GM23338 (cell line): Measurements from ENCODE around the gene FGF21. TPM values are rescaled to one million over a fixed set of nuclear protein-coding genes. Genes with fewer than 3 reads are reported as not detected.

Source experiments
- ATAC-seq: fragments of 200-7000 bp; cut with Tn5 transposase; 3 replicates; pipeline ENCODE4 v1.9.1; 2020
- DNase-seq: peaks from one replicate; pipeline ENCODE4 v3.0.0-alpha.2; 2015; ENCODE audit warnings: low spot score
- H2AFZ ChIP-seq: fragments of 200-600 bp; sonication (generic); 2 replicates; pipeline ENCODE4 v1.8.0; 2016; ENCODE audit warnings: antibody characterized with exemption, mild to moderate bottlenecking, moderate library complexity
- H3F3A ChIP-seq: fragments of 200-600 bp; sonication (generic); replicated peaks from 2 replicates; pipeline ENCODE4 v1.8.0; 2017; ENCODE audit warnings: antibody characterized with exemption, mixed run types, low read depth
- H3K27ac ChIP-seq: fragments of 200-600 bp; sonication (generic); 2 replicates; pipeline ENCODE4 v1.6.1; 2016; ENCODE audit warnings: low read depth
- H3K27me3 ChIP-seq: fragments of 200-600 bp; sonication (generic); 2 replicates; pipeline ENCODE4 v1.8.0; 2016; ENCODE audit warnings: mild to moderate bottlenecking, mixed run types, moderate library complexity; ENCODE audit not compliant: insufficient read depth
- H3K36me3 ChIP-seq: fragments of 200-600 bp; sonication (generic); 2 replicates; pipeline ENCODE4 v1.8.0; 2016; ENCODE audit warnings: mild to moderate bottlenecking; ENCODE audit not compliant: insufficient read depth
- H3K4me1 ChIP-seq: fragments of 200-600 bp; sonication (generic); 2 replicates; pipeline ENCODE4 v1.8.0; 2016; ENCODE audit warnings: mild to moderate bottlenecking, moderate library complexity; ENCODE audit not compliant: insufficient read depth
- H3K4me2 ChIP-seq: fragments of 200-600 bp; sonication (generic); 2 replicates; pipeline ENCODE4 v1.7.1; 2017; ENCODE audit warnings: mixed run types
- H3K4me3 ChIP-seq: fragments of 200-600 bp; sonication (generic); 2 replicates; pipeline ENCODE4 v1.6.1; 2016; ENCODE audit warnings: mixed run types
- H3K79me2 ChIP-seq: fragments of 200-600 bp; sonication (generic); replicated peaks from 2 replicates; pipeline ENCODE4 v1.8.0; 2017; ENCODE audit warnings: mild to moderate bottlenecking; ENCODE audit not compliant: insufficient read depth
- H3K9me2 ChIP-seq: fragments of 200-600 bp; sonication (generic); 2 replicates; pipeline ENCODE4 v1.8.0; 2017; ENCODE audit not compliant: insufficient read depth
- H4K20me1 ChIP-seq: fragments of 200-600 bp; sonication (generic); replicated peaks from 2 replicates; pipeline ENCODE4 v1.8.0; 2017; ENCODE audit warnings: mild to moderate bottlenecking; ENCODE audit not compliant: insufficient read depth
- H3K27ac Mint-ChIP-seq: 2 replicates; pipeline ENCODE4 v1.8.0; 2020; ENCODE audit warnings: inconsistent platforms, mild to moderate bottlenecking, moderate library complexity, mixed read lengths
- H3K27me3 Mint-ChIP-seq: 3 replicates; pipeline ENCODE4 v1.8.0; 2022; ENCODE audit warnings: low read depth, mild to moderate bottlenecking, moderate library complexity, mixed read lengths, inconsistent platforms; ENCODE audit not compliant: insufficient read depth, poor library complexity
- H3K36me3 Mint-ChIP-seq: 3 replicates; pipeline ENCODE4 v1.8.0; 2021; ENCODE audit warnings: low read depth, mild to moderate bottlenecking, inconsistent platforms, moderate library complexity, mixed read lengths
- H3K4me1 Mint-ChIP-seq: 3 replicates; pipeline ENCODE4 v1.8.0; 2020; ENCODE audit warnings: mild to moderate bottlenecking, inconsistent platforms, mixed read lengths
- H3K4me3 Mint-ChIP-seq: 3 replicates; pipeline ENCODE4 v1.8.0; 2021; ENCODE audit warnings: moderate library complexity, mild to moderate bottlenecking, inconsistent platforms, mixed read lengths
- H3K9me3 Mint-ChIP-seq: 3 replicates; pipeline ENCODE4 v1.8.0; 2020; ENCODE audit warnings: moderate library complexity, mild to moderate bottlenecking, inconsistent platforms, mixed read lengths
- CREB1 ChIP-seq: fragments of 250-450 bp; sonication (Bioruptor Pico); IDR thresholded peaks from 2 replicates; pipeline ENCODE4 v1.5.0; 2020; ENCODE audit warnings: low read depth, mild to moderate bottlenecking, moderate library complexity
- EZH2 ChIP-seq: fragments of 200-600 bp; sonication (generic); IDR thresholded peaks from one replicate; pipeline ENCODE4 v1.8.0; 2017; ENCODE audit warnings: antibody characterized with exemption, mild to moderate bottlenecking, low read depth; ENCODE audit not compliant: unreplicated experiment
- EZH2phosphoT487 ChIP-seq: fragments of 200-600 bp; sonication (generic); IDR thresholded peaks from one replicate; pipeline ENCODE4 v1.8.1; 2018; ENCODE audit warnings: antibody characterized with exemption; ENCODE audit not compliant: unreplicated experiment
- JUNB ChIP-seq: IDR thresholded peaks from one replicate; pipeline ENCODE4 v1.6.1; 2016; ENCODE audit warnings: antibody characterized with exemption; ENCODE audit not compliant: unreplicated experiment
- NANOG ChIP-seq: IDR thresholded peaks from 2 replicates; pipeline ENCODE4 v1.6.1; 2016; ENCODE audit warnings: antibody characterized with exemption, borderline replicate concordance
- POLR2AphosphoS5 ChIP-seq: IDR thresholded peaks from 2 replicates; pipeline ENCODE4 v1.6.1; 2016; ENCODE audit warnings: antibody characterized with exemption, low read depth
- STAT1 ChIP-seq: IDR thresholded peaks from one replicate; pipeline ENCODE4 v1.6.1; 2016; ENCODE audit warnings: antibody characterized with exemption; ENCODE audit not compliant: unreplicated experiment
- ZNF114 ChIP-seq: fragments of 250-450 bp; sonication (Bioruptor Pico); IDR thresholded peaks from 2 replicates; pipeline ENCODE4 v1.5.0; 2020; ENCODE audit warnings: mild to moderate bottlenecking, moderate library complexity
- ZNF331 ChIP-seq: fragments of 250-450 bp; sonication (Bioruptor Pico); IDR thresholded peaks from 2 replicates; pipeline ENCODE4 v1.5.0; 2020; ENCODE audit warnings: low read depth, mild to moderate bottlenecking, moderate library complexity
- polyA plus RNA-seq: library from polyadenylated mRNA; unstranded; fragments of >200 nt; fragmentation: Nextera tagmentation; extraction: Ambion mirVana; gene quantifications from 2 replicates; pipeline ENCODE4 v1.2.1, GENCODE V29; 2016
- total RNA-seq: library from RNA; depleted of rRNA; stranded (reverse); fragments of >200 nt; shearing (Covaris generic); gene quantifications from 2 replicates; pipeline ENCODE4 v1.2.3, GENCODE V29; 2014
- TF ChIP-seq, protein P1 (sequence below), 2 experiments: fragments of 200-600 bp in 1 of 2; sonication (generic) in 1 of 2; conservative IDR thresholded peaks; 2 replicates each; pipeline versions ENCODE4 v1.5.1 to v1.6.1; 2016 to 2017; ENCODE audit warnings: antibody characterized with exemption in 2 of 2, low read depth in 2 of 2, mild to moderate bottlenecking in 2 of 2, moderate library complexity in 1 of 2
- TF ChIP-seq, protein P2 (sequence below): IDR thresholded peaks from one replicate; pipeline ENCODE4 v1.6.1; 2018; ENCODE audit warnings: antibody characterized with exemption; ENCODE audit not compliant: unreplicated experiment
- TF ChIP-seq, protein P3 (sequence below): fragments of 250-450 bp; sonication (Bioruptor Pico); IDR thresholded peaks from 2 replicates; pipeline ENCODE4 v1.5.0; 2020; ENCODE audit warnings: mild to moderate bottlenecking, moderate library complexity
- TF ChIP-seq, protein P4 (sequence below): IDR thresholded peaks from 2 replicates; pipeline ENCODE4 v1.6.1; 2016; ENCODE audit warnings: antibody characterized with exemption

The FGF21 gene
- total and polyA plus RNA-seq, 2 experiments from 2014 or later: 0.78 to 1.3 TPM

DNA sequence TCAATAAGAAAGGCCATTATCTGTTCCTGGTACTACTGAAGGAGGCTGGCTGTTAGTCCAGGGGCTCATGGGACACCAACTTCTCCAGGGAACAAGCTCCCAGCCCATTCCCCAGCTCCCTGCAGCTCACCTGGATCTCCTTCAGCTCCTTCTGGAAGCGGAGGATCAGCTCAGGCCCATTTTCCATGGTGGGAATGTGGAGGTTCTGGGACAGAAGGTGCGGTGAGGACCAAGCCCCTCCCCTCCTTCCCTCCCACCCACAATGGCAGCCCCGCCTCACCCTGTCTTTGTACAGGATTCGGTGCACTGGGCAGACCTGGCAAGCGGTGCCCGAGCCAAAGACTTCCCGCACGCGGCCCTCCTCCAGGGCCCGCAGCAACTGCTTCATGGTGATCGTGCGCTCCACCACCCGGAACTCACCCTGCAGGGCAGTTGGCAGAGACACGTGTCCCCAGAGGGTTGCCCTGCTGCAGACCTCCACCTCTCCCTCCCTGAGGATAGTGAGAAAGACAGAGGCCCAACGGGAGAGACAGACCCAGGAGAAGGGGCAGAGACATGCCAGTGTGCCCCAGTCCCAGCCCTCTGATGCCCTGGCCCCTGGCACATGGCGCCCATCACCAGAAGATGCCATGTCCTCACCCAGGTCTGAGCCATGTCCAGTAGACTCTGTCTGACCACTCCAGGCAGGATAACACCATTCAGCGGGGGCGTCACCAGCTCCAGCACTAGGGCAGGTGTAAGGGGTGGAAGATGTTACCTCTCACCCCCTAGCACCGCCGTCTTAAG, 41.2 kb downstream of the FGF21 start:
- Histone ChIP-seq H3K36me3 (no peaks in the 10 kb centered on the region), H3K4me2 (no peak overlapping the region), H3K9me2 (no peaks in the 10 kb centered on the region), H3K4me3 (no peak overlapping the region), H3F3A (peaks cover 5% of the 10 kb centered on the region; the same call in 1 of the 2 replicates), H3K79me2 (no peaks in the 10 kb centered on the region), H3K27me3 (no peaks in the 10 kb centered on the region), H3K27ac (no peak overlapping the region), H4K20me1 (no peaks in the 10 kb centered on the region), H2AFZ (no peak overlapping the region), H3K4me1 (peaks cover 14% of the 10 kb centered on the region)
- Mint-ChIP-seq H3K4me1 (peaks cover 26% of the 10 kb centered on the region; the same call in 2 of the 3 replicates), H3K27me3 (peaks cover 12% of the 10 kb centered on the region), H3K36me3 (no peaks in the 10 kb centered on the region; the same call in 2 of the 3 replicates), H3K27ac (no peak overlapping the region), H3K9me3 (no peaks in the 10 kb centered on the region), H3K4me3 (no peak overlapping the region)
- DNase-seq: no peak
- no peak for ATAC-seq
- TF ChIP-seq, protein P1, sequence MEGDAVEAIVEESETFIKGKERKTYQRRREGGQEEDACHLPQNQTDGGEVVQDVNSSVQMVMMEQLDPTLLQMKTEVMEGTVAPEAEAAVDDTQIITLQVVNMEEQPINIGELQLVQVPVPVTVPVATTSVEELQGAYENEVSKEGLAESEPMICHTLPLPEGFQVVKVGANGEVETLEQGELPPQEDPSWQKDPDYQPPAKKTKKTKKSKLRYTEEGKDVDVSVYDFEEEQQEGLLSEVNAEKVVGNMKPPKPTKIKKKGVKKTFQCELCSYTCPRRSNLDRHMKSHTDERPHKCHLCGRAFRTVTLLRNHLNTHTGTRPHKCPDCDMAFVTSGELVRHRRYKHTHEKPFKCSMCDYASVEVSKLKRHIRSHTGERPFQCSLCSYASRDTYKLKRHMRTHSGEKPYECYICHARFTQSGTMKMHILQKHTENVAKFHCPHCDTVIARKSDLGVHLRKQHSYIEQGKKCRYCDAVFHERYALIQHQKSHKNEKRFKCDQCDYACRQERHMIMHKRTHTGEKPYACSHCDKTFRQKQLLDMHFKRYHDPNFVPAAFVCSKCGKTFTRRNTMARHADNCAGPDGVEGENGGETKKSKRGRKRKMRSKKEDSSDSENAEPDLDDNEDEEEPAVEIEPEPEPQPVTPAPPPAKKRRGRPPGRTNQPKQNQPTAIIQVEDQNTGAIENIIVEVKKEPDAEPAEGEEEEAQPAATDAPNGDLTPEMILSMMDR (conservative IDR thresholded peaks at IDR 0.05; ENCODE audit: low read depth in 2 of 2): no peak
- TF ChIP-seq, protein P2, sequence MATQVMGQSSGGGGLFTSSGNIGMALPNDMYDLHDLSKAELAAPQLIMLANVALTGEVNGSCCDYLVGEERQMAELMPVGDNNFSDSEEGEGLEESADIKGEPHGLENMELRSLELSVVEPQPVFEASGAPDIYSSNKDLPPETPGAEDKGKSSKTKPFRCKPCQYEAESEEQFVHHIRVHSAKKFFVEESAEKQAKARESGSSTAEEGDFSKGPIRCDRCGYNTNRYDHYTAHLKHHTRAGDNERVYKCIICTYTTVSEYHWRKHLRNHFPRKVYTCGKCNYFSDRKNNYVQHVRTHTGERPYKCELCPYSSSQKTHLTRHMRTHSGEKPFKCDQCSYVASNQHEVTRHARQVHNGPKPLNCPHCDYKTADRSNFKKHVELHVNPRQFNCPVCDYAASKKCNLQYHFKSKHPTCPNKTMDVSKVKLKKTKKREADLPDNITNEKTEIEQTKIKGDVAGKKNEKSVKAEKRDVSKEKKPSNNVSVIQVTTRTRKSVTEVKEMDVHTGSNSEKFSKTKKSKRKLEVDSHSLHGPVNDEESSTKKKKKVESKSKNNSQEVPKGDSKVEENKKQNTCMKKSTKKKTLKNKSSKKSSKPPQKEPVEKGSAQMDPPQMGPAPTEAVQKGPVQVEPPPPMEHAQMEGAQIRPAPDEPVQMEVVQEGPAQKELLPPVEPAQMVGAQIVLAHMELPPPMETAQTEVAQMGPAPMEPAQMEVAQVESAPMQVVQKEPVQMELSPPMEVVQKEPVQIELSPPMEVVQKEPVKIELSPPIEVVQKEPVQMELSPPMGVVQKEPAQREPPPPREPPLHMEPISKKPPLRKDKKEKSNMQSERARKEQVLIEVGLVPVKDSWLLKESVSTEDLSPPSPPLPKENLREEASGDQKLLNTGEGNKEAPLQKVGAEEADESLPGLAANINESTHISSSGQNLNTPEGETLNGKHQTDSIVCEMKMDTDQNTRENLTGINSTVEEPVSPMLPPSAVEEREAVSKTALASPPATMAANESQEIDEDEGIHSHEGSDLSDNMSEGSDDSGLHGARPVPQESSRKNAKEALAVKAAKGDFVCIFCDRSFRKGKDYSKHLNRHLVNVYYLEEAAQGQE: no peak
- no peak for TF ChIP-seq EZH2phosphoT487
- TF ChIP-seq CREB1 (CRISPR knock-in tag): no peak
- TF ChIP-seq JUNB: no peak
- TF ChIP-seq ZNF114 (CRISPR knock-in tag): no peak
- no peak for TF ChIP-seq NANOG
- TF ChIP-seq POLR2AphosphoS5: no peak; the same call in 1 of the 2 replicates
- TF ChIP-seq, protein P3, sequence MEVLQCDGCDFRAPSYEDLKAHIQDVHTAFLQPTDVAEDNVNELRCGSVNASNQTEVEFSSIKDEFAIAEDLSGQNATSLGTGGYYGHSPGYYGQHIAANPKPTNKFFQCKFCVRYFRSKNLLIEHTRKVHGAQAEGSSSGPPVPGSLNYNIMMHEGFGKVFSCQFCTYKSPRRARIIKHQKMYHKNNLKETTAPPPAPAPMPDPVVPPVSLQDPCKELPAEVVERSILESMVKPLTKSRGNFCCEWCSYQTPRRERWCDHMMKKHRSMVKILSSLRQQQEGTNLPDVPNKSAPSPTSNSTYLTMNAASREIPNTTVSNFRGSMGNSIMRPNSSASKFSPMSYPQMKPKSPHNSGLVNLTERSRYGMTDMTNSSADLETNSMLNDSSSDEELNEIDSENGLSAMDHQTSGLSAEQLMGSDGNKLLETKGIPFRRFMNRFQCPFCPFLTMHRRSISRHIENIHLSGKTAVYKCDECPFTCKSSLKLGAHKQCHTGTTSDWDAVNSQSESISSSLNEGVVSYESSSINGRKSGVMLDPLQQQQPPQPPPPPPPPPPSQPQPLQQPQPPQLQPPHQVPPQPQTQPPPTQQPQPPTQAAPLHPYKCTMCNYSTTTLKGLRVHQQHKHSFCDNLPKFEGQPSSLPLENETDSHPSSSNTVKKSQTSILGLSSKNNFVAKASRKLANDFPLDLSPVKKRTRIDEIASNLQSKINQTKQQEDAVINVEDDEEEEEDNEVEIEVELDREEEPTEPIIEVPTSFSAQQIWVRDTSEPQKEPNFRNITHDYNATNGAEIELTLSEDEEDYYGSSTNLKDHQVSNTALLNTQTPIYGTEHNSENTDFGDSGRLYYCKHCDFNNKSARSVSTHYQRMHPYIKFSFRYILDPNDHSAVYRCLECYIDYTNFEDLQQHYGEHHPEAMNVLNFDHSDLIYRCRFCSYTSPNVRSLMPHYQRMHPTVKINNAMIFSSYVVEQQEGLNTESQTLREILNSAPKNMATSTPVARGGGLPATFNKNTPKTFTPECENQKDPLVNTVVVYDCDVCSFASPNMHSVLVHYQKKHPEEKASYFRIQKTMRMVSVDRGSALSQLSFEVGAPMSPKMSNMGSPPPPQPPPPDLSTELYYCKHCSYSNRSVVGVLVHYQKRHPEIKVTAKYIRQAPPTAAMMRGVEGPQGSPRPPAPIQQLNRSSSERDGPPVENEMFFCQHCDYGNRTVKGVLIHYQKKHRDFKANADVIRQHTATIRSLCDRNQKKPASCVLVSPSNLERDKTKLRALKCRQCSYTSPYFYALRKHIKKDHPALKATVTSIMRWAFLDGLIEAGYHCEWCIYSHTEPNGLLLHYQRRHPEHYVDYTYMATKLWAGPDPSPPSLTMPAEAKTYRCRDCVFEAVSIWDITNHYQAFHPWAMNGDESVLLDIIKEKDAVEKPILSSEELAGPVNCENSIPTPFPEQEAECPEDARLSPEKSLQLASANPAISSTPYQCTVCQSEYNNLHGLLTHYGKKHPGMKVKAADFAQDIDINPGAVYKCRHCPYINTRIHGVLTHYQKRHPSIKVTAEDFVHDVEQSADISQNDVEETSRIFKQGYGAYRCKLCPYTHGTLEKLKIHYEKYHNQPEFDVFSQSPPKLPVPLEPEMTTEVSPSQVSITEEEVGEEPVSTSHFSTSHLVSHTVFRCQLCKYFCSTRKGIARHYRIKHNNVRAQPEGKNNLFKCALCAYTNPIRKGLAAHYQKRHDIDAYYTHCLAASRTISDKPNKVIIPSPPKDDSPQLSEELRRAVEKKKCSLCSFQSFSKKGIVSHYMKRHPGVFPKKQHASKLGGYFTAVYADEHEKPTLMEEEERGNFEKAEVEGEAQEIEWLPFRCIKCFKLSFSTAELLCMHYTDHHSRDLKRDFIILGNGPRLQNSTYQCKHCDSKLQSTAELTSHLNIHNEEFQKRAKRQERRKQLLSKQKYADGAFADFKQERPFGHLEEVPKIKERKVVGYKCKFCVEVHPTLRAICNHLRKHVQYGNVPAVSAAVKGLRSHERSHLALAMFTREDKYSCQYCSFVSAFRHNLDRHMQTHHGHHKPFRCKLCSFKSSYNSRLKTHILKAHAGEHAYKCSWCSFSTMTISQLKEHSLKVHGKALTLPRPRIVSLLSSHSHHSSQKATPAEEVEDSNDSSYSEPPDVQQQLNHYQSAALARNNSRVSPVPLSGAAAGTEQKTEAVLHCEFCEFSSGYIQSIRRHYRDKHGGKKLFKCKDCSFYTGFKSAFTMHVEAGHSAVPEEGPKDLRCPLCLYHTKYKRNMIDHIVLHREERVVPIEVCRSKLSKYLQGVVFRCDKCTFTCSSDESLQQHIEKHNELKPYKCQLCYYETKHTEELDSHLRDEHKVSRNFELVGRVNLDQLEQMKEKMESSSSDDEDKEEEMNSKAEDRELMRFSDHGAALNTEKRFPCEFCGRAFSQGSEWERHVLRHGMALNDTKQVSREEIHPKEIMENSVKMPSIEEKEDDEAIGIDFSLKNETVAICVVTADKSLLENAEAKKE (CRISPR knock-in tag): no peak
- no peak for TF ChIP-seq STAT1
- TF ChIP-seq EZH2: no peak
- TF ChIP-seq, protein P4, sequence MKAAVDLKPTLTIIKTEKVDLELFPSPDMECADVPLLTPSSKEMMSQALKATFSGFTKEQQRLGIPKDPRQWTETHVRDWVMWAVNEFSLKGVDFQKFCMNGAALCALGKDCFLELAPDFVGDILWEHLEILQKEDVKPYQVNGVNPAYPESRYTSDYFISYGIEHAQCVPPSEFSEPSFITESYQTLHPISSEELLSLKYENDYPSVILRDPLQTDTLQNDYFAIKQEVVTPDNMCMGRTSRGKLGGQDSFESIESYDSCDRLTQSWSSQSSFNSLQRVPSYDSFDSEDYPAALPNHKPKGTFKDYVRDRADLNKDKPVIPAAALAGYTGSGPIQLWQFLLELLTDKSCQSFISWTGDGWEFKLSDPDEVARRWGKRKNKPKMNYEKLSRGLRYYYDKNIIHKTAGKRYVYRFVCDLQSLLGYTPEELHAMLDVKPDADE: no peak
- TF ChIP-seq ZNF331 (CRISPR knock-in tag): no peak
